GM21423 (cell line): ENCODE data around the gene VENTX.

Source experiments
- ATAC-seq: cut with Tn5 transposase; IDR thresholded peaks from one replicate; pipeline ENCODE4 v1.9.1; 2021; ENCODE audit warnings: mild to moderate bottlenecking, moderate library complexity; ENCODE audit not compliant: unreplicated experiment

VENTX gene

GRCh38 chr10:133201948-133202725 lies 35.5 kb upstream of the VENTX start:
- ATAC-seq = no peak

- no peak for ATAC-seq
These were observed 34.6 kb upstream of the VENTX start for GRCh38 chr10:133202778-133203651.

GRCh38 chr10:133203652-133204195 lies 33.9 kb upstream of the VENTX start:
- ATAC-seq = no peak

GRCh38 chr10:133204226-133205015 lies 33.2 kb upstream of the VENTX start:
- no peak for ATAC-seq

GRCh38 chr10:133205146-133205545 lies 32.5 kb upstream of the VENTX start:
- no peak for ATAC-seq

- ATAC-seq = no peak
These were observed 31.2 kb upstream of the VENTX start for GRCh38 chr10:133206356-133207040.

GRCh38 chr10:133207041-133207600 lies 30.5 kb upstream of the VENTX start:
- no peak for ATAC-seq

GRCh38 chr10:133207627-133208026 lies 30.0 kb upstream of the VENTX start:
- ATAC-seq = no peak

- ATAC-seq = no peak
These were observed 29.2 kb upstream of the VENTX start for GRCh38 chr10:133208466-133208865.

GRCh38 chr10:133209117-133209516 lies 28.5 kb upstream of the VENTX start:
- ATAC-seq = no peak

GRCh38 chr10:133209641-133210040 lies 28.0 kb upstream of the VENTX start:
- ATAC-seq = no peak

GRCh38 chr10:133210398-133211140 lies 27.1 kb upstream of the VENTX start:
- ATAC-seq = no peak

- no peak for ATAC-seq
These were observed 26.4 kb upstream of the VENTX start for GRCh38 chr10:133211141-133211830.

GRCh38 chr10:133211959-133212852 lies 25.4 kb upstream of the VENTX start:
- no peak for ATAC-seq

- no peak for ATAC-seq
These were observed 24.7 kb upstream of the VENTX start for GRCh38 chr10:133212853-133213494.

GRCh38 chr10:133213641-133214467 lies 23.8 kb upstream of the VENTX start:
- ATAC-seq = no peak
